ENCODE measurements around the gene MED4.

- TF ChIP-seq CTCF (IDR thresholded peaks at IDR 0.05) = no peak
- no peak for TF ChIP-seq POLR2A (IDR thresholded peaks at IDR 0.05)
- TF ChIP-seq POLR2AphosphoS5 (IDR thresholded peaks at IDR 0.05; ENCODE audit: insufficient read depth in 1 of 2, low read depth in 1 of 2) = no peak
Observed at GRCh38 chr13:48072787-48073186, 22.1 kb downstream of the MED4 start.
